Fibroblast of mammary gland (primary cell): ENCODE measurements around the gene MST1.

ENCODE experiments used
- DNase-seq: peaks from one replicate; pipeline ENCODE4 v3.0.0-alpha.2; 2010; ENCODE audit warnings: low read depth
- H3K4me3 ChIP-seq: 2 replicates; pipeline ENCODE4 v1.5.1; 2011; ENCODE audit warnings: low read depth, mild to moderate bottlenecking, low read length, moderate library complexity; ENCODE audit not compliant: control insufficient read depth
- TF ChIP-seq, protein P1 (sequence below): conservative IDR thresholded peaks from 2 replicates; pipeline ENCODE4 v1.5.1; 2011; ENCODE audit warnings: low read depth, low read length, inconsistent platforms; ENCODE audit not compliant: control insufficient read depth, insufficient read depth

Gene MST1

GRCh38 chr3:49655731-49656285 is 33.5 kb downstream of the MST1 start:
- TF ChIP-seq, protein P1, sequence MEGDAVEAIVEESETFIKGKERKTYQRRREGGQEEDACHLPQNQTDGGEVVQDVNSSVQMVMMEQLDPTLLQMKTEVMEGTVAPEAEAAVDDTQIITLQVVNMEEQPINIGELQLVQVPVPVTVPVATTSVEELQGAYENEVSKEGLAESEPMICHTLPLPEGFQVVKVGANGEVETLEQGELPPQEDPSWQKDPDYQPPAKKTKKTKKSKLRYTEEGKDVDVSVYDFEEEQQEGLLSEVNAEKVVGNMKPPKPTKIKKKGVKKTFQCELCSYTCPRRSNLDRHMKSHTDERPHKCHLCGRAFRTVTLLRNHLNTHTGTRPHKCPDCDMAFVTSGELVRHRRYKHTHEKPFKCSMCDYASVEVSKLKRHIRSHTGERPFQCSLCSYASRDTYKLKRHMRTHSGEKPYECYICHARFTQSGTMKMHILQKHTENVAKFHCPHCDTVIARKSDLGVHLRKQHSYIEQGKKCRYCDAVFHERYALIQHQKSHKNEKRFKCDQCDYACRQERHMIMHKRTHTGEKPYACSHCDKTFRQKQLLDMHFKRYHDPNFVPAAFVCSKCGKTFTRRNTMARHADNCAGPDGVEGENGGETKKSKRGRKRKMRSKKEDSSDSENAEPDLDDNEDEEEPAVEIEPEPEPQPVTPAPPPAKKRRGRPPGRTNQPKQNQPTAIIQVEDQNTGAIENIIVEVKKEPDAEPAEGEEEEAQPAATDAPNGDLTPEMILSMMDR: no peak
- H3K4me3 ChIP-seq: no peak overlapping the region
- no peak for DNase-seq

DNA sequence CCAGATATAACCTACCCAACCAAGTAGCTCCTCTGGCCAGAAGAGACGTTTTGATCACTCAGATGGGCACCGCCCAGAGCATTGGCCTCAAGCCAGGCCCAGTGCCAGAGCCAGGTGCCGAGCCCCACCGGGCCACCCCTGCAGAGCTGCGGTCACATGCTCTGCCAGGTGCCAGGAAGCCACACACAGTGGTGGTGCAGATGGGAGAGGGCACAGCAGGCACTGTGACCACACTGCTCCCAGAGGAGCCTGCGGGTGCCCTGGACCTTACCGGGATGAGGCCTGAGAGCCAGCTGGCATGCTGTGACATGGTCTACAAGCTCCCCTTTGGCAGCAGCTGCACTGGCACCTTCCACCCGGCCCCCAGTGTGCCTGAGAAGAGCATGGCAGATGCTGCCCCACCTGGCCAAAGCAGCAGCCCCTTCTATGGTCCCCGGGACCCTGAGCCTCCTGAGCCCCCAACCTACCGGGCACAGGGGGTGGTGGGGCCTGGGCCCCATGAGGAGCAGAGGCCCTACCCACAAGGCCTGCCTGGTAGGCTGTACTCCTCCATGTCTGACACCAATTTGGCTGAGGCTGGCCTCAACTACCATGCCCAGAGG is 34.2 kb downstream of the MST1 start:
- no peak overlapping the region for H3K4me3 ChIP-seq

GRCh38 chr3:49654176-49654825 is 35.0 kb downstream of the MST1 start:
- TF ChIP-seq, protein P1: no peak
- DNase-seq: no peak
- no peak overlapping the region for H3K4me3 ChIP-seq

More for the DNA sequence above, 34.2 kb downstream of the MST1 start:
- DNase-seq: no peak
- TF ChIP-seq, protein P1: no peak

DNA sequence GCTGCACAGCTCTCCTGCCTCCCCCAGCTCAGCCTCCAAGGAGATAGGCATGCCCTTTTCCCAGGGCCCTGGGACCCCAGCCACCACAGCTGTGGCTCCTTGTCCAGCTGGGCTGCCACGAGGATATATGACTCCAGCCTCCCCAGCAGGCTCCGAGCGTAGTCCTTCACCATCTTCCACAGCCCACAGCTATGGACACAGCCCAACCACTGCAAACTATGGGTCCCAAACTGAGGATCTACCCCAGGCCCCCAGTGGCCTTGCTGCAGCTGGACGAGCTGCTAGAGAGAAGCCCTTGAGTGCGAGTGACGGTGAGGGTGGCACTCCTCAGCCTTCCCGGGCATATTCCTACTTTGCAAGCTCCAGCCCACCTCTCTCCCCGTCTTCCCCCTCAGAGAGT is 35.7 kb downstream of the MST1 start:
- no peak for DNase-seq
- TF ChIP-seq, protein P1: no peak
- H3K4me3 ChIP-seq: no peak overlapping the region

- TF ChIP-seq, protein P1: no peak
- no peak overlapping the region for H3K4me3 ChIP-seq
- no peak for DNase-seq
These were observed 36.3 kb downstream of the MST1 start for GRCh38 chr3:49652903-49653415.

DNA sequence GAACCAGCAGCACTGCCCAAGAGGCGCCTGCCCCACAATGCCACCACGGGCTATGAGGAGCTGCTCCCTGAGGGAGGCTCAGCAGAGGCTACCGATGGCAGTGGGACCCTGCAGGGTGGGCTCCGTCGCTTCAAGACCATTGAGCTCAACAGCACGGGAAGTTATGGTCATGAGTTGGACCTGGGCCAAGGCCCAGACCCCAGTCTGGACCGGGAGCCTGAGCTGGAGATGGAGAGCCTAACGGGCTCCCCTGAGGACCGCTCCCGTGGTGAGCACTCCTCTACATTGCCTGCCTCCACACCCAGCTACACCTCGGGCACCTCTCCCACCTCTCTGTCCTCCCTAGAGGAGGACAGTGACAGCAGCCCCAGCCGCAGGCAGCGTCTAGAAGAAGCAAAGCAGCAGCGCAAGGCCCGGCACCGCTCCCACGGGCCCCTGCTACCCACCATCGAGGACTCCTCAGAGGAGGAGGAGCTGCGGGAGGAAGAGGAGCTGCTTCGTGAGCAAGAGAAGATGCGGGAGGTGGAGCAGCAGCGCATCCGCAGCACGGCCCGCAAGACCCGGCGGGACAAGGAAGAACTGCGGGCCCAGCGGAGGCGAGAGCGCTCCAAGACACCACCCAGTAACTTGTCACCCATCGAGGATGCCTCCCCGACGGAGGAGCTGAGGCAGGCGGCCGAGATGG is 36.9 kb downstream of the MST1 start:
- TF ChIP-seq, protein P1: no peak
- DNase-seq: no peak
- H3K4me3 ChIP-seq: no peak overlapping the region
